Heart right ventricle (tissue), 16 donors: ENCODE measurements around the gene IQUB. TPM values are rescaled to one million over a fixed set of nuclear protein-coding genes. Genes with fewer than 3 reads are reported as not detected.
"Not testable (repeated sequence)": the region's sequence is repeated elsewhere in the genome, so short reads cannot be mapped to it uniquely, and the experiment has no call there.

Experiments
- ATAC-seq, 8 donors: fragments of 200-7000 bp; cut with Tn5 transposase; one replicate each; pipeline ENCODE4 v1.9.1; 2020; ENCODE audit warnings: mild to moderate bottlenecking in 8 of 8, moderate library complexity in 8 of 8, moderate number of reproducible peaks in 1 of 8
- DNase-seq, 2 donors: peaks; one replicate each; pipeline ENCODE4 v3.0.0-alpha.2; 2020
- H3K27ac ChIP-seq, 10 donors: fragments of 200-600 bp; sonication (generic) in 2 of 10; one replicate each; pipeline versions ENCODE4 v1.5.0 to v1.8.0; 2020 to 2022; ENCODE audit warnings: mild to moderate bottlenecking in 3 of 10
- H3K27me3 ChIP-seq, 7 donors: fragments of 200-600 bp; one replicate each; pipeline ENCODE4 v1.8.0; 2021 to 2022; ENCODE audit warnings: mild to moderate bottlenecking in 2 of 7
- H3K36me3 ChIP-seq, 9 donors: fragments of 200-600 bp; sonication (generic) in 1 of 9; one replicate each; pipeline versions ENCODE4 v1.5.0 to v1.8.0; 2020 to 2022; ENCODE audit warnings: mild to moderate bottlenecking in 2 of 9
- H3K4me1 ChIP-seq, 9 donors: fragments of 200-600 bp; sonication (generic) in 1 of 9; one replicate each; pipeline versions ENCODE4 v1.5.0 to v1.8.0; 2020 to 2022; ENCODE audit warnings: mild to moderate bottlenecking in 4 of 9
- H3K4me3 ChIP-seq, 10 donors: fragments of 200-600 bp; sonication (generic) in 2 of 10; one replicate each; pipeline versions ENCODE4 v1.5.0 to v1.8.0; 2020 to 2022; ENCODE audit warnings: mild to moderate bottlenecking in 7 of 10, moderate library complexity in 2 of 10
- H3K9me3 ChIP-seq, 11 donors: fragments of 200-600 bp in 10 of 11; sonication (generic) in 2 of 11; one replicate each; pipeline versions ENCODE4 v1.5.0 to v1.8.0; 2013 to 2022; ENCODE audit warnings: mild to moderate bottlenecking in 2 of 11, control low read depth in 1 of 11, moderate library complexity in 1 of 11
- WGBS, 2 donors: extraction: QIAGEN DNeasy Blood & Tissue Kit; methylation state at CpG; one replicate each; pipeline ENCODE4 v1.1.7; 2013; ENCODE audit warnings: inconsistent platforms in 1 of 2; 5-methylcytosine and 5-hydroxymethylcytosine counted together
- intact Hi-C, 10 donors: fragments of 100-400 bp; cut with DNase I; formaldehyde crosslinking; loops; one replicate each; pipeline versions ENCODE4 v1.11.1 to v1.14.2; 2022
- polyA plus RNA-seq, 2 donors: library from polyadenylated mRNA; stranded (reverse); fragments of 200-250 nt; gene quantifications; one replicate each; pipeline ENCODE4 v1.2.3, GENCODE V29; 2013
- total RNA-seq, 10 donors: library from RNA; stranded (reverse); fragmentation: NEBNext Ultra II Directional in 3 of 10; extraction: Animal tissue kit (Norgen Biotek cat#: 25700) in 3 of 10; gene quantifications; one replicate each; pipeline versions ENCODE4 v1.2.1 to v1.2.4, GENCODE V29; 2021 to 2023
- TF ChIP-seq, protein P1 (sequence below), 9 donors: fragments of 200-600 bp; sonication (generic) in 2 of 9; IDR thresholded peaks; one replicate each; pipeline versions ENCODE4 v1.5.0 to v1.8.0; 2021 to 2022; ENCODE audit warnings: antibody characterized with exemption in 9 of 9, mild to moderate bottlenecking in 5 of 9, moderate library complexity in 1 of 9
- donor health status: Arrhythmogenic right ventricular cardiomyopathy.
- donor health status: ischemic (EF 13 %, LVEDD 7.1; RV severe dilation, severe dysfunction).
- donor health status: healthy with polysubstance abuse.
- donor health status: DM: no; HTN: yes; CAD: no.
- donor health status: DM: no; HTN: no; CAD: no.
- donor health status: ischemic (EF 25% LVEDD 6.9; RV normal size, moderate dysfunction).
- donor health status: ischemic (EF 25% LVEDD 5.7; RV mildly dilated, moderate dysfunction).
- donor health status: healthy.
- donor health status: DM: yes; HTN: yes; CAD: no.
- donor health status: Ischemic cardiomyopathy.
- donor health status: ischemic (EF 35%, LVEDD 5.7; RV mildly dilated, moderate dysfunction).
- donor health status: nonischemic (EF 11% LVEDD 7.7; RV severe dilation, severe dysfunction).
- donor health status: DM: yes; HTN: yes; CAD: no.
- donor health status: PGD.
- donor health status: ischemic (EF 29% LVEDD 5.4; RV normal size, mild dysfunction).
- donor health status: nonischemic (EF 23%, LVEDD 6.1; RV moderate dilation, normal function).

Gene IQUB
- total and polyA plus RNA-seq, 12 donors = 0.13 to 0.83 (median 0.51) TPM

DNA sequence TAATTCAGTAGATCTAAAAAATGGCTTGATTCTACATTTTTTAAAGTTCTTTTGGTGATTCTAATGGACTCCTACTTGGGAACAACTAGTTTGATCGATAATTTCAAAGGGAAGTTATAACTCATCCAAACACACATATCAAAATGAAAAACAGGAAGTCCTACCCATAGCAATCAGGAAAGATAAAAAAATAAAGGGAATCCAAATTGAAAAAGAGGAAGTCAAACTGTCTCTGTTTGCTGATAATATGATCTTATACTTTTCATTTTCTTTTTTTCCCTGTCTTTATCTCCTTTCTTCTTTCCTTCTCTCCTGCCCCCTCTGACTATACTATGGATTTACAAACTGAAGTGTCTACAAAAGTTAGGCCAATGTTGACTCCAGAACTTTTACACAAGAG, 118.8 kb downstream of the IQUB start:
- H3K36me3 ChIP-seq = no peaks in the 10 kb centered on the region
- TF ChIP-seq, protein P1, sequence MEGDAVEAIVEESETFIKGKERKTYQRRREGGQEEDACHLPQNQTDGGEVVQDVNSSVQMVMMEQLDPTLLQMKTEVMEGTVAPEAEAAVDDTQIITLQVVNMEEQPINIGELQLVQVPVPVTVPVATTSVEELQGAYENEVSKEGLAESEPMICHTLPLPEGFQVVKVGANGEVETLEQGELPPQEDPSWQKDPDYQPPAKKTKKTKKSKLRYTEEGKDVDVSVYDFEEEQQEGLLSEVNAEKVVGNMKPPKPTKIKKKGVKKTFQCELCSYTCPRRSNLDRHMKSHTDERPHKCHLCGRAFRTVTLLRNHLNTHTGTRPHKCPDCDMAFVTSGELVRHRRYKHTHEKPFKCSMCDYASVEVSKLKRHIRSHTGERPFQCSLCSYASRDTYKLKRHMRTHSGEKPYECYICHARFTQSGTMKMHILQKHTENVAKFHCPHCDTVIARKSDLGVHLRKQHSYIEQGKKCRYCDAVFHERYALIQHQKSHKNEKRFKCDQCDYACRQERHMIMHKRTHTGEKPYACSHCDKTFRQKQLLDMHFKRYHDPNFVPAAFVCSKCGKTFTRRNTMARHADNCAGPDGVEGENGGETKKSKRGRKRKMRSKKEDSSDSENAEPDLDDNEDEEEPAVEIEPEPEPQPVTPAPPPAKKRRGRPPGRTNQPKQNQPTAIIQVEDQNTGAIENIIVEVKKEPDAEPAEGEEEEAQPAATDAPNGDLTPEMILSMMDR (IDR thresholded peaks at IDR 0.05) = no peak
- WGBS, 2 donors = 57 to 60% methylated on average over 1 of the region's 1 CpG
- no peak for ATAC-seq
- H3K4me1 ChIP-seq = peaks cover 0 to 5% (median 0%) of the 10 kb centered on the region in 9 donors
- H3K27me3 ChIP-seq = no peaks in the 10 kb centered on the region
- no peak for DNase-seq
- H3K27ac ChIP-seq = no peak overlapping the region
- H3K9me3 ChIP-seq = peaks cover 0 to 20% (median 6%) of the 10 kb centered on the region in 11 donors
- no peak overlapping the region for H3K4me3 ChIP-seq
- intact Hi-C loops = no loop called here

DNA sequence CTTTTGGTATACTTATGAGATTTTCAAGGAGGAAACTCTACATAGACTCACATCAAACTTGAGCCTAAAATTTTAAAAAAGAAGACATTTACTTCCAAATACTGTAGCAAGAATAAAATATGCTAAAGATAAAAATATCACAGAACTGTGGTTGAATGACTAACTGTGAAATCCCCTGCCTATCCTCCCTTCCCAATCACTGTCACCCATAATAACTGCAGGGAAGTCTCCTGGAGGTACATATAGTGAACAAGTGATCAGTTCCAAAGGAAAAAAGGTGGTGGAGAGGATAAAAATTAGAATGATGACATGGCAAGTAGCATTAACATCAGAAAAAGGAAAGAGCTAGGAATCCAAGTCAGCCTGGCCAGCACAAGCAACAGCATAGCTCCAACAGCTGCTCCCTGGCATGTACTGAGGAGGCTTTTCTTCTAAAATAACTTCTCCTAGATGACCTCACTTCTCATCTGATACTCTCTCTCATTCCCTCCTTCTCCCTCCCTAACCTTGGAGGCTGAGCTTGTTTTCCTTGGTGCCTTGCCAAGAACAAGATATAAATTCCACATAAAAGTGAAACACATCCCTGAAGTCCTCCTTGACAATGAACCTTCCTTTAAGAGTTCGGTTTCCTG, 124.0 kb downstream of the IQUB start:
- Histone ChIP-seq H3K9me3 (no peaks in the 10 kb centered on the region), H3K27me3 (no peaks in the 10 kb centered on the region), H3K4me1 (peaks cover 0 to 12% (median 5%) of the 10 kb centered on the region in 9 donors), H3K27ac (no peak overlapping the region), H3K36me3 (no peaks in the 10 kb centered on the region), H3K4me3 (no peak overlapping the region)
- ATAC-seq (peak; percentile 67 to 96 (median 90)), DNase-seq (peak in 1 of 2 donors; percentile 48)
- WGBS, 2 donors = 37 to 50% methylated on average over 1 of the region's 1 CpG
- intact Hi-C loops = no loop called here
- TF ChIP-seq, protein P1 (IDR thresholded peaks at IDR 0.05) = no peak

DNA sequence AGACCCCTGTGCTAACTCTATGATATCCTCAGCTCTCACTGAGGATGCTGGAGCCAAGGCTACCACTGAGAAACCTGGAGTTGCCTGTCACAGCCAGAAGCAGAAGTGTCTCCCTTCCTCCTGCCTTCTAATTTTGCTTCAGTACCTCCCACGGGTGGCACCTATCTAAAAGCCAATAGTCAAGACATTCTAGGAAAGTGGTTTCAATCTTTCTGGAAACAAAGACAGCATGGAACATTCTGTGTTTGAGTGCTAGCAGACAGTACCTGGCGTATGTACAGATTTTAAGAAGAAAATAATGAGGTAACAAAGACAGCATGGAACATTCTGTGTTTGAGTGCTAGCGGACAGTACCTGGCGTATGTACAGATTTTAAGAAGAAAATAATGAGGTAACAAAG, 126.4 kb downstream of the IQUB start:
- peak in 1 of 8 donors; percentile 33 for ATAC-seq
- H3K27ac ChIP-seq = not testable (repeated sequence)

More for the DNA sequence above, 126.4 kb downstream of the IQUB start:
- H3K9me3 ChIP-seq, intact Hi-C loops, H3K36me3 ChIP-seq, H3K27me3 ChIP-seq, H3K4me3 ChIP-seq, DNase-seq: not testable (repeated sequence)
- 82 to 87% methylated on average over 4 of the region's 4 CpGs for WGBS, 2 donors
- H3K4me1 ChIP-seq = peaks cover 0 to 12% (median 5%) of the 10 kb centered on the region in 9 donors

Other genes starting within 250 kb of the IQUB start
- 100 to 1,000 TPM; 185 to 358 (median 281) TPM for gene NDUFA5, start 23.2 kb upstream of the IQUB start, total RNA-seq
- 100 to 1,000 TPM; 123 to 491 TPM for gene NDUFA5, start 23.2 kb upstream of the IQUB start, polyA plus RNA-seq
- 10 to 100 TPM; 24.8 to 80.6 (median 55.8) TPM for gene ASB15, start 67.2 kb upstream of the IQUB start, total RNA-seq
- 10 to 100 TPM in 1 of 2 donors, under 1 TPM in 1; 0.99 to 20.3 TPM for gene ASB15, start 67.2 kb upstream of the IQUB start, polyA plus RNA-seq
- gene LMOD2, start 121.3 kb upstream of the IQUB start, total RNA-seq = 1,000 to 10,000 TPM in 6 of 10 donors, 100 to 1,000 TPM in 4; 195 to 2,841 (median 1,290) TPM
- gene LMOD2, start 121.3 kb upstream of the IQUB start, polyA plus RNA-seq = 100 to 1,000 TPM; 115 to 281 TPM
- 10 to 100 TPM; 21.6 to 30.0 (median 25.2) TPM for gene WASL, start 214.4 kb upstream of the IQUB start, total RNA-seq
- gene WASL, start 214.4 kb upstream of the IQUB start, polyA plus RNA-seq = 10 to 100 TPM; 10.7 to 15.0 TPM